SK-N-MC (cell line): Measurements from ENCODE around the gene ARMH3.

ENCODE experiments used
- EZH2 ChIP-seq: fragments of 200-600 bp; sonication (generic); IDR thresholded peaks from one replicate; pipeline ENCODE4 v1.6.1; 2017; ENCODE audit warnings: antibody characterized with exemption
- POLR2AphosphoS5 ChIP-seq: IDR thresholded peaks from 2 replicates; pipeline ENCODE4 v1.6.1; 2012; ENCODE audit warnings: mild to moderate bottlenecking, low read depth, low read length, borderline replicate concordance

DNA sequence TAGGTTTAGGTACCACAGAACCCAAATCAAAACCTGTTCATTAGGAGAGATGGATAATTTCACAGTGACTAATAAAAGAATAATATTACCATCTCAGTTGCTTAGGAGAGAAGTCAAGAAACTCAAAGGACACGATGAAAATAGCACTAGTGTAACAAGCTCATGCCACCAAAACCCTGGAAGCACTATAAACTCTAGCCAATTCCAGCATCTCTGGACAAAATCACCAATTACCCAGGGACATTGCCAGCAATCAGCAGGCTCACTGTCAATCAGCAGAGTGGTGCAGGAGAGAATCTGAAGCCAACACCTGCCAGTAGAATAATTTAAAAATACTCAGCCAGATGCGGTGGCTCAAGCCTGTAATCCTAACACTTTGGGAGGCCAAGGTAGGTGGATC lies 88.9 kb downstream of the ARMH3 start:
- TF ChIP-seq EZH2 (no peak), POLR2AphosphoS5 (no peak)
